BLaER1 (cell line): ENCODE data around the gene CD96.

ENCODE experiments used
- H3K27ac ChIP-seq: shearing (Covaris generic); formaldehyde crosslinking; 2 replicates; pipeline ENCODE4 v1.8.1; 2022
- H3K27me3 ChIP-seq: shearing (Covaris generic); formaldehyde crosslinking; 2 replicates; pipeline ENCODE4 v1.8.1; 2022
- H3K36me3 ChIP-seq: shearing (Covaris generic); formaldehyde crosslinking; 2 replicates; pipeline ENCODE4 v1.8.1; 2022
- H3K4me1 ChIP-seq: shearing (Covaris generic); formaldehyde crosslinking; 2 replicates; pipeline ENCODE4 v1.8.1; 2022
- H3K4me2 ChIP-seq: shearing (Covaris generic); formaldehyde crosslinking; 2 replicates; pipeline ENCODE4 v1.8.1; 2022
- H3K4me3 ChIP-seq: shearing (Covaris generic); formaldehyde crosslinking; 2 replicates; pipeline ENCODE4 v1.8.1; 2022
- H3K9ac ChIP-seq: shearing (Covaris generic); formaldehyde crosslinking; 2 replicates; pipeline ENCODE4 v1.8.1; 2022
- H3K9me3 ChIP-seq: shearing (Covaris generic); formaldehyde crosslinking; 2 replicates; pipeline ENCODE4 v1.8.1; 2022
- H4K20me1 ChIP-seq: shearing (Covaris generic); formaldehyde crosslinking; 2 replicates; pipeline ENCODE4 v1.8.1; 2022
- Cebpa-rat ChIP-seq: shearing (Covaris generic); IDR thresholded peaks from 2 replicates; pipeline ENCODE4 v1.8.1; 2022

The CD96 gene

GRCh38 chr3:111635403-111635802, 93.4 kb downstream of the CD96 start:
- Histone ChIP-seq H3K4me1 (no peaks in the 10 kb centered on the region), H3K9ac (no peak overlapping the region), H3K27me3 (no peaks in the 10 kb centered on the region), H4K20me1 (no peaks in the 10 kb centered on the region), H3K4me2 (no peak overlapping the region), H3K4me3 (no peak overlapping the region), H3K9me3 (peaks cover 23% of the 10 kb centered on the region), H3K36me3 (peaks cover 37% of the 10 kb centered on the region), H3K27ac (no peak overlapping the region)
- TF ChIP-seq Cebpa-rat: no peak

DNA sequence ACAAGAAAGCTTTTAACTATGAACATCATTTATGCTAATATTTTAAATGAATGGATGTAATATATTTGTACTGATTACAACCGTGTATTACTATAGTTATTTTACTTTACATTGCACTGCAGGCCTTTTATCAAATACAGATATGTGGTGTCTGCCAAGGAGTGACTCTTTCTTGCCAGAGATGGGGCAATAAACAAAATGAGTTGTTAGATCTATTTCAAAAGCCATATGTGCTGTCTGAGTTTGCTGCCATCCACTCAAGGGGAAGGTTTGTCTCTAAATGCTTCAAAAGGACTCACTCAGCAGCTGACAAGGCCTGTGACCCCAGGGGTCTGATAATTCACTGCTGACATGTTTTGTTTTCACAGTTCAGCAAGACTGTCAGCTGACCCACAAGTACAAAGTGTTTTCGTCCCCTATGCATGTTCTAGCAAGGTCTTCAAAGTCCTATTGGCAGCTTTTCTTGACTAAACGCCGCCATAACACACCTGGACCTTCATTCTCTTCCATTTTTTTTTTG, 94.4 kb downstream of the CD96 start:
- H3K9me3 ChIP-seq: peaks cover 32% of the 10 kb centered on the region
- TF ChIP-seq Cebpa-rat: no peak
- H3K36me3 ChIP-seq: peaks cover 45% of the 10 kb centered on the region
- no peaks in the 10 kb centered on the region for H3K4me1 ChIP-seq
- H3K4me2 ChIP-seq: no peak overlapping the region
- no peaks in the 10 kb centered on the region for H4K20me1 ChIP-seq
- no peaks in the 10 kb centered on the region for H3K27me3 ChIP-seq
- H3K27ac ChIP-seq: no peak overlapping the region
- no peak overlapping the region for H3K9ac ChIP-seq
- H3K4me3 ChIP-seq: no peak overlapping the region

DNA sequence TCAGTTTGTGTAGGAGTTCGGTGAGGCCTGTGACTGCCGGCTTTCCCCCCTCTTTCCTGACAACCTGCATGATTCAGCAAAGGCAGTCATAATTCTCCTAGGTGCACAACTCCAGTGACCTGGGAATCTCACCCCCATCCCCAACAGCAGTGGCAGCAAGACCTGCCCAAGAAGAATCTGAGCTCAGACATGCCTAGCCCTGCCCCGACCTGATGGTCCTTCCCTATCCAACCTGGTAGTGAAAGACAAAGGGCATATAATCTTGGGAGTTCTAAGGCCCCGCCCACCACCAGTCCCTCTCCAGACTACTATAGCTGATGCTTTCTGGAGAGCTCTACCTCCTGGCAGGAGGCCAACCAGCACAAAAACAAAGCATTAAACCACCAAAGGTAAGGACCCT, 97.3 kb downstream of the CD96 start:
- Histone ChIP-seq H3K4me1 (no peaks in the 10 kb centered on the region), H3K27ac (no peak overlapping the region), H3K4me2 (no peak overlapping the region), H3K9ac (no peak overlapping the region), H3K9me3 (peaks cover 54% of the 10 kb centered on the region), H3K27me3 (no peaks in the 10 kb centered on the region), H3K4me3 (no peak overlapping the region), H4K20me1 (no peaks in the 10 kb centered on the region), H3K36me3 (peaks cover 45% of the 10 kb centered on the region)
- TF ChIP-seq Cebpa-rat: no peak

DNA sequence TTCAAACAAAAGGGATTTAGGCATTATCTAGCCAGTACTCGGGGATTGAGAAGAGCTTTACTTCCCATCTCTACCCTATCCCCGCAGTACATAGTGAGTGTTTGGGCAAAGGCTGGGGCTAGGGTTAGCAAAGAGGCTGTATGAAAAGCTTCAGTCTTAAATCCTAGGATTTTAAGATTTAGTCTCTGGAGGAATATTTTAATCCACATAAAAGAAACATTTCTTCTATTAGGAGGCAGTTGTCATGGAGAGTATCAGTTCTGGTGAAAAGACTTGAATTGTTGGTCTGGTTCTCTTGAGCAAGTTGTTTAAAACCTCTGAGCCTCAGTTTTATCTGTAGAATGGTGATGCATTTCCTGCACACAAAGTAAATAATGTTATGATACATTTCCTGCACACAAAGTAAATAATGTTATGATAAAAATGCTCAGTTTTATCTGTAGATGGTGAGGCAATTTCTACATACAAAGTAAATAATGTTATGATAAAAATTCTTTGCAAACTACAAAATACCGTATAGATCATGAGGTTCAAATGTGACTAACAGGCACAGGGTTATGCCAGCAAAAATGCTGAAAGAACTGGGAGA, 107.1 kb downstream of the CD96 start:
- no peak for TF ChIP-seq Cebpa-rat
- no peaks in the 10 kb centered on the region for H4K20me1 ChIP-seq
- H3K4me1 ChIP-seq: no peaks in the 10 kb centered on the region; the same call in 1 of the 2 replicates
- no peak overlapping the region for H3K9ac ChIP-seq
- H3K4me3 ChIP-seq: no peak overlapping the region
- no peak overlapping the region for H3K4me2 ChIP-seq
- H3K9me3 ChIP-seq: peaks cover 3% of the 10 kb centered on the region
- H3K27me3 ChIP-seq: no peaks in the 10 kb centered on the region
- H3K36me3 ChIP-seq: peaks cover 68% of the 10 kb centered on the region
- no peak overlapping the region for H3K27ac ChIP-seq

DNA sequence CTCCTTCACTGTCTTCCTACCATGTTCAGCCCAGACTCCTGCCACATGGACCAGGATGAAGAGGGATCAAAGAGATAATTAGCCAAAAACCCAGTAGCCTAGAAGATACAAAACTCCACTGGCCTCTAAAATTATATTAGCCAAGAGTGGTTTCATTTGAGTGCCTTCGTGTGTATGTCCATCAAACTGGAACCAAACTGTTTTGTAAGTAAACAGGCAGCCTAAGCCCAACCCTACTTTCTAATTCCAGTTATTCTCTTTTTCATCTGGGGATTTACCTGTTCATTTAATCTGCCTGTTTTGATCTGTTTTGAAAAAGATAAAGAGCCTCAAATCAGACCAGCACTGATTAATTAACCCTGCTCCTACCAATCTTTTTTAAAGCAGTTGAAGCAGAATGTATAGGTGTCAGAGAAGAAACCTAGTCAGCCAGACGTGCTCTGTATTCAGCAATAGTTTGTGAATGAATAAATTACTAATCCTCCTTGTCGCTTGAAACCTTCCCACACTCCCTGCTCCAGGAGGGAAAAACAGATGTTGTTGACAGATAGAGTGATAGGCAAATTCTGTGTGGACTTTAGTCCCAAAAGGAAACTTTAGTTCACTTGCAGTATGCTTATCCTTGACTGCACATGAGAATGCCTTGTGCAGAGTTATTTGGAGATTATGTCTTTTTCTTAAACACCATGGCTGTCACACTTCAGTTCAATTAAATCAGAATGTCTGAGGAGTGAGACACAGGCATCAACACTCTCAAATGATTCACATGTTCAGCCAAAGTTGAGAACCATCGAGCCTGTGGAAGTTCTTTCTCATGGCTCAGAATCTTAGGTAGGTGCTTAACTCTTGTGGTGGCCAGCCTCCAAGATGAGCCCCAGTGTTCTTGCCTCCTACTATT, 108.6 kb downstream of the CD96 start:
- H3K4me1 ChIP-seq: no peaks in the 10 kb centered on the region; the same call in 1 of the 2 replicates
- H3K36me3 ChIP-seq: peaks cover 75% of the 10 kb centered on the region
- H3K9ac ChIP-seq: no peak overlapping the region
- H3K27ac ChIP-seq: no peak overlapping the region
- no peak for TF ChIP-seq Cebpa-rat
- no peaks in the 10 kb centered on the region for H4K20me1 ChIP-seq
- H3K9me3 ChIP-seq: no peaks in the 10 kb centered on the region
- H3K27me3 ChIP-seq: no peaks in the 10 kb centered on the region
- H3K4me3 ChIP-seq: no peak overlapping the region
- no peak overlapping the region for H3K4me2 ChIP-seq

GRCh38 chr3:111652492-111653180, 110.6 kb downstream of the CD96 start:
- no peaks in the 10 kb centered on the region; the same call in 1 of the 2 replicates for H3K4me1 ChIP-seq
- H3K4me3 ChIP-seq: no peak overlapping the region
- no peaks in the 10 kb centered on the region for H3K27me3 ChIP-seq
- no peak overlapping the region for H3K4me2 ChIP-seq
- TF ChIP-seq Cebpa-rat: no peak
- H3K9ac ChIP-seq: no peak overlapping the region
- H3K36me3 ChIP-seq: peaks cover 70% of the 10 kb centered on the region
- H4K20me1 ChIP-seq: no peaks in the 10 kb centered on the region
- no peaks in the 10 kb centered on the region for H3K9me3 ChIP-seq
- no peak overlapping the region for H3K27ac ChIP-seq

GRCh38 chr3:111653766-111654165, 111.8 kb downstream of the CD96 start:
- Histone ChIP-seq H3K4me3 (no peak overlapping the region), H3K36me3 (peaks cover 60% of the 10 kb centered on the region), H3K9me3 (no peaks in the 10 kb centered on the region), H4K20me1 (no peaks in the 10 kb centered on the region), H3K9ac (no peak overlapping the region), H3K27me3 (no peaks in the 10 kb centered on the region), H3K27ac (no peak overlapping the region), H3K4me1 (no peaks in the 10 kb centered on the region; the same call in 1 of the 2 replicates), H3K4me2 (no peak overlapping the region)
- no peak for TF ChIP-seq Cebpa-rat

- Histone ChIP-seq H4K20me1 (no peaks in the 10 kb centered on the region), H3K4me1 (peaks cover 2% of the 10 kb centered on the region; the same call in 1 of the 2 replicates), H3K27me3 (no peaks in the 10 kb centered on the region), H3K4me3 (no peak overlapping the region), H3K9ac (no peak overlapping the region), H3K27ac (no peak overlapping the region), H3K36me3 (peaks cover 50% of the 10 kb centered on the region), H3K4me2 (no peak overlapping the region), H3K9me3 (peaks cover 46% of the 10 kb centered on the region)
- TF ChIP-seq Cebpa-rat: no peak
These were observed 120.0 kb downstream of the CD96 start for GRCh38 chr3:111662012-111662411.

- TF ChIP-seq Cebpa-rat: no peak
These were observed 120.9 kb downstream of the CD96 start for GRCh38 chr3:111662907-111663306.

More at GRCh38 chr3:111662907-111663306, 120.9 kb downstream of the CD96 start:
- Histone ChIP-seq H3K9me3 (peaks cover 46% of the 10 kb centered on the region), H3K9ac (no peak overlapping the region), H3K4me3 (no peak overlapping the region), H3K27me3 (no peaks in the 10 kb centered on the region), H3K27ac (no peak overlapping the region), H3K4me2 (no peak overlapping the region), H3K36me3 (peaks cover 50% of the 10 kb centered on the region), H3K4me1 (peaks cover 11% of the 10 kb centered on the region), H4K20me1 (no peaks in the 10 kb centered on the region)
